Measurements from ENCODE around the gene S100PBP. TPM values are rescaled to one million over a fixed set of nuclear protein-coding genes. Genes with fewer than 3 reads are reported as not detected.

Gene S100PBP
- total and polyA plus RNA-seq, 10 of the 15 experiments (the other 5 are each of a cell fraction or from before 2014, with no cell fraction given), result 17.0 to 98.3 (median 40.6) TPM

GRCh38 chr1:32817159-32817814 lies at the start of gene S100PBP, which contains the start of gene YARS1 (continued):
- TF ChIP-seq ZBTB4 (CRISPR knock-in tag; IDR thresholded peaks at IDR 0.05) (no peak), CBX5 (IDR thresholded peaks at IDR 0.05; ENCODE audit: low read depth) (peak; percentile 42; the same call in 1 of the 2 replicates), ZNF207 (IDR thresholded peaks at IDR 0.05; ENCODE audit: borderline replicate concordance) (peak; percentile 99), YY1 (IDR thresholded peaks at IDR 0.05; ENCODE audit: low read depth, low read length) (peak; percentile 90), CBFB (IDR thresholded peaks at IDR 0.05; ENCODE audit: low read depth) (peak; percentile 67; the same call in 1 of the 2 replicates), HDAC6 (IDR thresholded peaks at IDR 0.05; ENCODE audit: unreplicated experiment) (peak; percentile 16), POLR2AphosphoS5 (IDR thresholded peaks at IDR 0.05; ENCODE audit: low read length) (peak; percentile 72), LARP7 (IDR thresholded peaks at IDR 0.05) (peak; percentile 91), BCL3 (IDR thresholded peaks at IDR 0.05; ENCODE audit: borderline replicate concordance, insufficient read depth, low read depth, low read length, poor library complexity, severe bottlenecking) (peak; percentile 35), NR2C1 (IDR thresholded peaks at IDR 0.05) (peak; percentile 50; the same call in 1 of the 2 replicates), PAX8 (IDR thresholded peaks at IDR 0.05) (no peak), EGR1 (IDR thresholded peaks at IDR 0.05; ENCODE audit: borderline replicate concordance in 1 of 2, low read depth in 2 of 2, low read length in 2 of 2) (peak in 1 of 2 experiments; percentile 72; a peak in 2 of 3 replicates), NBN (IDR thresholded peaks at IDR 0.05) (peak; percentile 91), ZSCAN29 (IDR thresholded peaks at IDR 0.05) (no peak; the same call in 1 of the 2 replicates), ETV6 (conservative IDR thresholded peaks at IDR 0.05 in 1 of 2, IDR thresholded peaks at IDR 0.05 in 1 of 2; ENCODE audit: borderline replicate concordance in 1 of 2, low read depth in 1 of 2) (peak in 1 of 2 experiments; percentile 68; a peak in 1 of 4 replicates), ZNF687 (IDR thresholded peaks at IDR 0.05) (peak; percentile 61), MTA3 (IDR thresholded peaks at IDR 0.05; ENCODE audit: borderline replicate concordance, low read length) (no peak), TCF7 (IDR thresholded peaks at IDR 0.05; ENCODE audit: borderline replicate concordance) (peak; percentile 54; the same call in 1 of the 2 replicates), MEF2A (IDR thresholded peaks at IDR 0.05; ENCODE audit: insufficient read depth, low read depth, low read length) (peak; percentile 84), ZNF384 (IDR thresholded peaks at IDR 0.05; ENCODE audit: borderline replicate concordance, low read depth, low read length) (no peak), HDGF (IDR thresholded peaks at IDR 0.05) (peak; percentile 96)

Data from GM12878 (cell line).